T-cell (primary cell): Measurements from ENCODE around the gene SLIT3. TPM values are rescaled to one million over a fixed set of nuclear protein-coding genes. Genes with fewer than 3 reads are reported as not detected.

Source experiments
- ATAC-seq, 4 experiments: fragments of 200-7000 bp in 3 of 4; fragments of 150-1000 bp in 1 of 4; cut with Tn5 transposase; replicated peaks in 1 of 4; 1 replicate in 3 of 4; 2 replicates in 1 of 4; pipeline ENCODE4 v1.10.0; 2021; ENCODE audit warnings: moderate library complexity in 3 of 4, mild to moderate bottlenecking in 2 of 4, moderate number of reproducible peaks in 1 of 4
- CTCF ChIA-PET, 2 donors: fragments of 300-600 bp; sonication (Branson Sonifier 250); formaldehyde crosslinking; loops; one replicate each; lab custom pipeline; 2022; ENCODE audit warnings: antibody characterized with exemption in 2 of 2; lab: Charles Lee
- POLR2A ChIA-PET, 2 donors: fragments of 300-600 bp; sonication (Branson Sonifier 250); formaldehyde crosslinking; loops; one replicate each; lab custom pipeline; 2022; ENCODE audit warnings: antibody characterized with exemption in 2 of 2; lab: Charles Lee
- DNase-seq, 35 experiments: peaks; one replicate each; pipeline versions ENCODE4 v3.0.0 to v3.0.0-alpha.2; 2013 to 2023
- H3K27ac ChIP-seq: one replicate; pipeline ENCODE4 v1.5.1; 2013; ENCODE audit warnings: low read length
- H3K27me3 ChIP-seq, 2 experiments: replicated peaks in 1 of 2; 1 replicate in 1 of 2; 2 replicates in 1 of 2; pipeline versions ENCODE4 v1.6.1 to v1.7.0; 2013; ENCODE audit warnings: low read length in 1 of 2, mixed read lengths in 1 of 2; ENCODE audit not compliant: control insufficient read depth in 2 of 2, insufficient read depth in 2 of 2; ENCODE audit errors: extremely low read depth in 1 of 2
- H3K36me3 ChIP-seq, 2 donors: 1 replicate in 1 of 2; 2 replicates in 1 of 2; pipeline versions ENCODE4 v1.6.1 to v1.7.0; 2013; ENCODE audit warnings: low read length in 1 of 2; ENCODE audit not compliant: control insufficient read depth in 2 of 2, insufficient read depth in 1 of 2; ENCODE audit errors: extremely low read depth in 1 of 2
- H3K4me1 ChIP-seq, 2 experiments: 1 replicate in 1 of 2; 2 replicates in 1 of 2; pipeline versions ENCODE4 v1.6.1 to v1.7.0; 2013; ENCODE audit warnings: low read length in 2 of 2, mixed read lengths in 1 of 2; ENCODE audit not compliant: insufficient read depth in 2 of 2, control insufficient read depth in 1 of 2; ENCODE audit errors: extremely low read depth in 1 of 2
- H3K4me3 ChIP-seq, 2 donors: 1 replicate in 1 of 2; 2 replicates in 1 of 2; pipeline versions ENCODE4 v1.5.1 to v1.7.0; 2013; ENCODE audit warnings: mild to moderate bottlenecking in 2 of 2, low read length in 1 of 2, moderate library complexity in 1 of 2; ENCODE audit not compliant: control insufficient read depth in 1 of 2; ENCODE audit errors: extremely low read depth in 1 of 2
- H3K9me3 ChIP-seq: 2 replicates; pipeline ENCODE4 v1.7.0; 2013
- H3K27ac Mint-ChIP-seq, 2 donors: one replicate each; pipeline ENCODE4 v1.8.0; 2020 to 2021; ENCODE audit warnings: mild to moderate bottlenecking in 2 of 2, mixed read lengths in 2 of 2
- H3K27me3 Mint-ChIP-seq, 2 donors: one replicate each; pipeline ENCODE4 v1.8.0; 2021 to 2022; ENCODE audit warnings: mixed read lengths in 2 of 2
- H3K36me3 Mint-ChIP-seq: one replicate; pipeline ENCODE4 v1.8.0; 2021; ENCODE audit warnings: mixed read lengths
- H3K4me1 Mint-ChIP-seq, 3 donors: one replicate each; pipeline ENCODE4 v1.8.0; 2020 to 2022; ENCODE audit warnings: mixed read lengths in 3 of 3, mild to moderate bottlenecking in 1 of 3
- H3K4me3 Mint-ChIP-seq, 3 donors: one replicate each; pipeline ENCODE4 v1.8.0; 2020 to 2022; ENCODE audit warnings: mild to moderate bottlenecking in 3 of 3, mixed read lengths in 3 of 3, moderate library complexity in 3 of 3
- H3K9me3 Mint-ChIP-seq, 3 donors: one replicate each; pipeline ENCODE4 v1.8.0; 2020 to 2022; ENCODE audit warnings: mixed read lengths in 3 of 3
- WGBS: methylation state at CpG from one replicate; pipeline ENCODE4 v1.1.5; 2013; ENCODE audit warnings: missing lambda C conversion rate; ENCODE audit not compliant: insufficient coverage; 5-methylcytosine and 5-hydroxymethylcytosine counted together
- total RNA-seq, 35 experiments: library from RNA in 6 of 35; stranded (reverse) in 6 of 35; fragments of 120-200 nt in 1 of 35; gene quantifications; one replicate each; pipeline versions ENCODE4 v1.2.1 to v1.2.4 and lab custom pipeline; 2013 to 2026

SLIT3 gene
- total RNA-seq, 5 donors from 2014 or later (not counting 1 experiment from before 2014, with no cell fraction given) = 0.13 to 0.32 (median 0.13) TPM; not detected in 2

DNA sequence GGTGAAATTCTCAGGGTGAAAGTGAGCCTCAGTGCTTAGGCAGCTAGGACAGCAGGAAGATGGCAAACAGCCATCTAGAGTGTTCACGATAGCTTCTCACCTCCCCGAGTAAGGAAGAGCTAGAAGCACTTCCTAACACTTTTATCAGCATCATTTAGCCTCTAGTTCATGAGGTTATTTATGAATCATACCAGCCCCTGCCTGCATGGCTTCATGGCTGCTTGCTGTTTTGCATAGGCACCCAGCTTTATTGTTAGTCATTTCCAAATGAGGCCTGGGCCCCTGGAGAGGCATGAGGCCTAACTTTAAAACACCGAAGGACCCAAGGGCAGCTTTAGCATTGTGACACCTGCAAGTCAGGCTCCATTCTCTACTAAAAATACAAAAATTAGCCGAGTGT is 586.9 kb downstream of the SLIT3 start:
- POLR2A ChIA-PET = no interaction called here
- Mint-ChIP-seq H3K4me1 (no peaks in the 10 kb centered on the region), H3K9me3 (no peaks in the 10 kb centered on the region), H3K27me3 (peaks cover 5% of the 10 kb centered on the region in 2 donors), H3K36me3 (no peaks in the 10 kb centered on the region), H3K4me3 (no peak overlapping the region), H3K27ac (no peak overlapping the region)
- Histone ChIP-seq H3K9me3 (no peaks in the 10 kb centered on the region), H3K27ac (no peak overlapping the region), H3K36me3 (no peaks in the 10 kb centered on the region), H3K27me3 (peaks cover 0 to 4% of the 10 kb centered on the region in 2 experiments), H3K4me3 (no peak overlapping the region), H3K4me1 (no peaks in the 10 kb centered on the region)
- WGBS = 69% methylated on average over 2 of the region's 4 CpGs
- DNase-seq = no peak
- CTCF ChIA-PET = no interaction called here
- no peak for ATAC-seq

DNA sequence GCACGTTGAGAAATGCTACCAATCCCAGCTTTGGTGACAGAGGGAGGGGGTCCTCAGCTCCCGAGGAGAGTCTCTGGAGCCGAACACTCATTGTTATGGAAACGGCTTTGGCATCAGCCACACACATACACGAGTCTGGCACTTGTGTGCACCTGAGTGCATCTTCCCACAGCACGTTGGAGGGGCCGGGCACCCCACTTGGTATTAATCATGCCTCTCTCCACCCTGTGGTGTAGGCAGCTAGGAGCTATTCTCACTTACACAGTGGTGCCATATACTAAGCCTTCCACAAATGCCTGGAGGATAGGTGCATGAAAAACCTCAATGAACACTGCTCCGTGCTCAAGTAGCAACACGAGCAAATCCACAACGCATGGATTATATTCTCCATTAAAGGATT is 587.9 kb downstream of the SLIT3 start:
- Histone ChIP-seq H3K4me3 (no peak overlapping the region), H3K27me3 (peaks cover 0 to 4% of the 10 kb centered on the region in 2 experiments), H3K4me1 (no peaks in the 10 kb centered on the region), H3K36me3 (no peaks in the 10 kb centered on the region), H3K9me3 (no peaks in the 10 kb centered on the region), H3K27ac (no peak overlapping the region)
- H3K4me1 Mint-ChIP-seq = no peaks in the 10 kb centered on the region
- ChIA-PET CTCF (no interaction called here), POLR2A (no interaction called here)
- H3K27ac Mint-ChIP-seq = no peak overlapping the region
- 76% methylated on average over 5 of the region's 10 CpGs for WGBS
- peaks cover 0 to 3% of the 10 kb centered on the region in 2 donors for H3K27me3 Mint-ChIP-seq
- H3K36me3 Mint-ChIP-seq = no peaks in the 10 kb centered on the region
- no peak overlapping the region for H3K4me3 Mint-ChIP-seq
- no peak for ATAC-seq
- no peak for DNase-seq
- no peaks in the 10 kb centered on the region for H3K9me3 Mint-ChIP-seq

DNA sequence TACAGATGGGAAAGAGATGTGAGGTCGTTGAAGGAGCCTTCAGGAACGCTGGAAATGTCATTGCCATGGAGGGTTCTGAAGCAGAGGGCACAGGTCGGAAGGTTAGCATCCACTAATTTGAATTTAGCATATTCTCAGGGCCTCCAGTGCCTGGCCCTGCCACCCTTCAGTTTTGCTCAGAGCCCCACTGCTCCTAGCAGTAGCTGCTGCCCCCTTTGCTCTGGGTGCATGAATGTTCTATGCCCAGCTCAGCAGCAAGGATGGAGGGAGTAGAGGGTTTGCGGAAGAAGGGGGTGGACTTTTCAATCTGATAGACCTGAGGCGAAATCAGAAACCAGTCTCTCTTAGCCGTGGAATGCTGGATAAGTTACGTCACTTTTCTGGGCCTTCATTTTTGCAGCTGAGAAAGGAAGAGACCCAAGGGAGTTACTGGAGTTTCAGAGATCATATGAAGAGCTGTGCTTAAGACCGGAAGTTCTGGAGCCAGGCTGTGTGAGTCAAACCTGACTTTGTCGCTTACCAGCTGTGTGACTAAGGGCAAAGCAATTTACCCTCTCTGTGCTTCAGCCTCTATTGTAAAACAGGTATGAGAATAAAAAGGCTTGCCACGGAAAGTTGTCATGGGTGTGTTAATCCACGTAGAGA is 588.5 kb downstream of the SLIT3 start:
- H3K36me3 ChIP-seq = no peaks in the 10 kb centered on the region
- POLR2A ChIA-PET = no interaction called here
- DNase-seq = no peak
- Mint-ChIP-seq H3K27me3 (peaks cover 0 to 3% of the 10 kb centered on the region in 2 donors), H3K4me3 (no peak overlapping the region), H3K36me3 (no peaks in the 10 kb centered on the region), H3K4me1 (no peaks in the 10 kb centered on the region), H3K27ac (no peak overlapping the region), H3K9me3 (no peaks in the 10 kb centered on the region)
- CTCF ChIA-PET = no interaction called here
- no peak overlapping the region for H3K4me3 ChIP-seq
- no peak overlapping the region for H3K27ac ChIP-seq
- H3K4me1 ChIP-seq = no peaks in the 10 kb centered on the region
- peaks cover 0 to 4% of the 10 kb centered on the region in 2 experiments for H3K27me3 ChIP-seq
- 73% methylated on average over 8 of the region's 11 CpGs for WGBS
- H3K9me3 ChIP-seq = no peaks in the 10 kb centered on the region
- no peak for ATAC-seq

DNA sequence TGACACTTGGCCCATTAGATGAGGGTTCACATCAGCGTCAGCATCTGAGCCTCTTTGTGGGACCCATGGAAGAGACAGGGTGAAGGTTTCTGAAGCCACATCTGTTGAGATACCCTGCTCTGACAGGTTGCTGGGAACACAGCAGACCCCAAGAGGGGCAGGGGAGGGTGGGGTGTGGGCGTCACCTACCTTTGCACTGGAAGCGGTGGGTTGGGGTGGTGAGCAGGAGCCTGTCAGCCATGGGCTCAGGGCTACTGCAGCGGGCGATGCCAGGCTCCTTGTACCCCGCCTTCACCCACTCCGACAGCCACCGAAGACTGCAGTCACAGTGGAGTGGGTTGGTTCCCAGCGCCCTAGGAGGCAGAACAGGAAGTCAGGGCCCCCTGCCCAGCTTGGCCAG is 590.2 kb downstream of the SLIT3 start:
- H3K4me1 ChIP-seq = no peaks in the 10 kb centered on the region
- ChIA-PET POLR2A (no interaction called here), CTCF (no interaction called here)
- H3K9me3 Mint-ChIP-seq = no peaks in the 10 kb centered on the region
- H3K4me1 Mint-ChIP-seq = no peaks in the 10 kb centered on the region
- H3K4me3 ChIP-seq = no peak overlapping the region
- no peak overlapping the region for H3K4me3 Mint-ChIP-seq
- no peaks in the 10 kb centered on the region for H3K9me3 ChIP-seq
- DNase-seq (no peak), ATAC-seq (no peak)
- H3K36me3 ChIP-seq = no peaks in the 10 kb centered on the region
- WGBS = 92% methylated on average over 8 of the region's 9 CpGs
- H3K27ac Mint-ChIP-seq = no peak overlapping the region
- H3K27ac ChIP-seq = no peak overlapping the region
- H3K27me3 ChIP-seq = peaks cover 0 to 4% of the 10 kb centered on the region in 2 experiments
- peaks cover 0 to 3% of the 10 kb centered on the region in 2 donors for H3K27me3 Mint-ChIP-seq
- H3K36me3 Mint-ChIP-seq = no peaks in the 10 kb centered on the region

DNA sequence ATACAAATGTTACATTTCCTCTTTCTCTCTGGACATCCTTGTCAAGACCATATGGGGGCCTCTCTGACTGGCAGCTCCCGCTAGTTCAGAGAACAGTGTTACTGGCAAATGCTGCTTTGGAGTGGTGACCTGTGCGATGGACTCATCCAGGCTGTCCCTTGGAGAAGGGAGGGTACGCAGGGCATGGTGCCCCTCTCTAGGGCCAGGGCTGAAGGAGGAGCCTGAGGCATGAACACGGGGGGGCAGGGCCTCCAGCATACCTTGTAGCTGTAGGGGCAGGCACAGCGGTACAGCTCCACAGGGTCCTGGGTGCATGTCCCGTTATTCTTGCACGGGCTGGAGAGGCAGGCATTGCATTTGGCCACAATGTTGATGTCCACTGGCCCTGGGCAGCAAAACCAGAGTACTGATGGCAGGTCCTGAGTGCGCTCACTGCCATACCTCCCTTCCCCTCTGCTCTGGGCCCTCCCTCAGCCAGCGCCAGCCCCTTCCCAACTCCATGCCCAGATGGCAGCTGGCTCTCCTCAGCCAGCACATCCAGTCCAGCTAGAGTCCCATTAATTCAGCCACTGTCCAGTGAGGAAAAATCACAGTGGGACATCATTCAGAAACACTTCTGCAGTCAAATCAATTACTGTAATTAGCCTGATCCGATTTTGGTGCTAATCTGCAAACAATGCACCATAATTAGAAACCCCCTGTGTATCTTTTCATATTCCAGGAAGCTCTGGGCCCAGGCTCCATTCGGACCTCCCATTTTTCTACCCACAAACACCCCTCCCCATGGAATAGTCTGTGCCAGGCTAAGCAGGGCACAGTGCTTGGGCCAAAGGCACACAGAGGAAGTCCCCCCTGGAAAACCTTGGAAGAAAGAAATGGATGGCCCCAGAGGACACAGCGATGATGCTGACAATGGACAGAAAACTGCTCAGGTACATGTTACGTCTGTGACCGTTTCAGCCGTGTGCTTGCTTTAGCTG is 592.9 kb downstream of the SLIT3 start:
- H3K27ac ChIP-seq = no peak overlapping the region
- H3K4me3 ChIP-seq = no peak overlapping the region
- Mint-ChIP-seq H3K36me3 (no peaks in the 10 kb centered on the region), H3K9me3 (no peaks in the 10 kb centered on the region), H3K4me1 (no peaks in the 10 kb centered on the region), H3K4me3 (no peak overlapping the region), H3K27ac (no peak overlapping the region), H3K27me3 (peaks cover 0 to 3% of the 10 kb centered on the region in 2 donors)
- no peaks in the 10 kb centered on the region for H3K36me3 ChIP-seq
- H3K27me3 ChIP-seq = peaks cover 0 to 2% of the 10 kb centered on the region in 2 experiments
- POLR2A ChIA-PET = no interaction called here
- H3K4me1 ChIP-seq = no peaks in the 10 kb centered on the region
- ATAC-seq = no peak
- no peak for DNase-seq
- 79% methylated on average over 15 of the region's 15 CpGs for WGBS
- no peaks in the 10 kb centered on the region for H3K9me3 ChIP-seq
- CTCF ChIA-PET = no interaction called here

DNA sequence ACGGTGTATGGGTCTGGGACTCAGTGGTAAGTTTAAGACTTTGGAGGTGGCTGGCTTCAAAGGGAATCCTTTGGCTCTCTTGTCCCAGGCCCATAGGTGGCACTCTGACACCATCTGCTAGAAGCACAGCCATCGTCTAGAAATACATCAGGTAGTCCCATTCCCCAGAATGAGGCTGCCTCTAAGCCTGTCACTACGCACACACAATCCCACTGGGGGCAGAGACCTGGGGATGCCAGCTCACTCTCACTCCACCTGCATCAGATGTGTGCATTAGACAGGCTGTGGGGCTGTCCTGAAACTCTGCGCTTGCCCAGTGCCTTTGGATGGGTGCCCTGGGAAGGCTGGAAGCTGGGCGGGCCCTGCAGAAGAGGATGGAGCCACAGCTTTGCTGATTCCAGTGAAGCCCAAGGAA is 594.3 kb downstream of the SLIT3 start:
- no peaks in the 10 kb centered on the region for H3K4me1 ChIP-seq
- H3K27me3 ChIP-seq = peaks cover 0 to 5% of the 10 kb centered on the region in 2 experiments
- H3K36me3 ChIP-seq = no peaks in the 10 kb centered on the region
- H3K9me3 Mint-ChIP-seq = no peaks in the 10 kb centered on the region
- ATAC-seq = no peak
- WGBS = 80% methylated on average over 3 of the region's 5 CpGs
- ChIA-PET POLR2A (no interaction called here), CTCF (no interaction called here)
- H3K36me3 Mint-ChIP-seq = no peaks in the 10 kb centered on the region
- DNase-seq = no peak
- peaks cover 0 to 3% of the 10 kb centered on the region in 2 donors for H3K27me3 Mint-ChIP-seq
- no peak overlapping the region for H3K27ac Mint-ChIP-seq
- H3K4me3 Mint-ChIP-seq = no peak overlapping the region
- H3K9me3 ChIP-seq = no peaks in the 10 kb centered on the region
- H3K4me1 Mint-ChIP-seq = no peaks in the 10 kb centered on the region
- H3K4me3 ChIP-seq = no peak overlapping the region
- H3K27ac ChIP-seq = no peak overlapping the region
